Breast epithelium (tissue), 3 donors: ENCODE data around the gene ZNF497.

Source experiments
- CTCF ChIP-seq, 3 donors: fragments of 450-650 bp; IDR thresholded peaks; one replicate each; pipeline ENCODE4 v1.5.1; 2016 to 2017; ENCODE audit warnings: antibody characterized with exemption in 3 of 3, mild to moderate bottlenecking in 3 of 3, moderate library complexity in 3 of 3
- POLR2A ChIP-seq: fragments of 450-650 bp; IDR thresholded peaks from one replicate; pipeline ENCODE4 v1.6.1; 2016; ENCODE audit warnings: antibody characterized with exemption, mild to moderate bottlenecking, moderate library complexity
- POLR2AphosphoS5 ChIP-seq, 3 donors: sonication (generic); formaldehyde crosslinking; IDR thresholded peaks; one replicate each; pipeline ENCODE4 v1.6.1; 2017; ENCODE audit warnings: antibody characterized with exemption in 3 of 3

- TF ChIP-seq POLR2AphosphoS5 (IDR thresholded peaks at IDR 0.05) (no peak), POLR2A (no peak), CTCF (IDR thresholded peaks at IDR 0.05) (no peak)
Observed at GRCh38 chr19:58311345-58311865, 51.1 kb downstream of the ZNF497 start.
